Hematopoietic multipotent progenitor cell treated with erythropoietin and hydrocortisone succinate and interleukin-3 and kit ligand, for 17 days (in vitro differentiated cells): Measurements from ENCODE around the gene COX7A1.
"Not testable (repeated sequence)": the region's sequence is repeated elsewhere in the genome, so short reads cannot be mapped to it uniquely, and the experiment has no call there.

Source experiments
- DNase-seq: peaks from one replicate; pipeline ENCODE4 v3.0.0-alpha.2; 2015; ENCODE audit warnings: low spot score

Gene COX7A1

DNA sequence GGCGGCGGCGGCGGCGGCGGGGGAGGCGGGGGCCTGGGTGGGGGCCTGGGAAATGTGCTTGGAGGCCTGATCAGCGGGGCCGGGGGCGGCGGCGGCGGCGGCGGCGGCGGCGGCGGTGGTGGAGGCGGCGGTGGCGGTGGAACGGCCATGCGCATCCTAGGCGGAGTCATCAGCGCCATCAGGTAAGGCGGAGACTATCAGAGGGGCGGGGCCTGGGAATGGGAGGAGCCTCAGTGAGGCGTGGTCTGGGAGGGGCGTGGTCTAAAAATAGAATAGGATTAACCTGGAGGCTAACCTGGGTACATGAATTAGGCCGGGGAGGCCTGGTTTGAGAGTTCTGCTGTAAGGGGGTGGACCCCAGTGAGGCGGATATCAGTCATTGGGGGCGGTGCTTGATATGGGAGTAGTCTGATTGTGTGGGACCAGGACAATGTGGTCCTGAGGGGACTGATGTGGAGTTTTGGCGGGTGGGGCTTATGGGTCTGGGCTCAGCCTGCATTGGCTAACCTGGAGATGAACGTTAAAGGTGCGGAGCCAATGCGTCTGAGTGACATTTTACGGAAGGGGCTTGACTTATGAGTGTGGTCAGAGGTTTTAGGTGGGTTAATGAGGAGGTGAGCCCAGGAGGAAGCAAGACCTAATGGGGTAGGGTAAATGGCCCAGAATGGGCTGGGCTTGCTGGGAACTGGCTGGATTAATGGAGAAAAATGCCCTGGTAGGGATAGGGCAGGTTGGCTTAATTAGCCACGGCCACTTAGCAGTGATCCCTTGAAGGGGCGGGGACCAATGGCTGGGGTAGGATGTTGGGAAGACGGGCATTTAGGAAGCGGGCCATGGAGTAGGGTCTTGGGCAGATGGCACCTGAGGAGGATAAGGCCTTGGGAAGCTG, 11.0 kb downstream of the COX7A1 start:
- peak; percentile 91 for DNase-seq

DNA sequence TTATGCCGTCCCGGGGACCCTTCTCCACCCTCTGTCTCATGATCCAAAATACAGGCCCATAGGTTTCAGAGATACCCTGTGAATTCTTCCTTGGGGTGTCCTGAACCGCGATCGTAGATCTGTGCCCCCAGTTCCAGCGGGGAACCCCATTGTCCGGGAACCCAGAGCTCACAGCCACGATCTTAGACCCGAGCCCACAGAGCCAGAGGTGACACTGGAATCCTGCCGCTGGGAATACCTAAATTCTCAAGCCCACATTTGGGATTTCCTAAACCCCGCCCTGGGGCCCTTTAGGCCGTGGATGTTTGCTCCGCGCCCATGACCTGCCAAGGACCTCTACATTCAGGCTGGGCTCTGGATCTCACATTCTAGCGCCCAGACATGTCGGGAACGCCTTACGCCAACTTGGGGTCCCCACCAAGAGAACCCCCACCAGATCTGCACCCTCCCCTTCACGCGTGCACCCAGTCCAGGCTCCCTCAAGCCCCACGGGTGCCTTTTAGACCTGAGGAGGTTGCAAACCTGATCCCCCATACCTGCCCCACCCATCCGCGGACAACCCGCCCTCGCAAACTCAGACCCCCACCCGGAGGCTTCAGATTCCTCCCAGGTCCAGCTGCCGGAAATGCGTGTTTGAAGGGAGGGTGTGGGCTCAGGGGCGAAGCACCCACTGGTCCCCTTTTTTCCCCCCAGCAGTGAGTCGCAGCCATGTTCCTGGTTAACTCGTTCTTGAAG, 11.8 kb downstream of the COX7A1 start:
- DNase-seq, result peak; percentile 64

DNA sequence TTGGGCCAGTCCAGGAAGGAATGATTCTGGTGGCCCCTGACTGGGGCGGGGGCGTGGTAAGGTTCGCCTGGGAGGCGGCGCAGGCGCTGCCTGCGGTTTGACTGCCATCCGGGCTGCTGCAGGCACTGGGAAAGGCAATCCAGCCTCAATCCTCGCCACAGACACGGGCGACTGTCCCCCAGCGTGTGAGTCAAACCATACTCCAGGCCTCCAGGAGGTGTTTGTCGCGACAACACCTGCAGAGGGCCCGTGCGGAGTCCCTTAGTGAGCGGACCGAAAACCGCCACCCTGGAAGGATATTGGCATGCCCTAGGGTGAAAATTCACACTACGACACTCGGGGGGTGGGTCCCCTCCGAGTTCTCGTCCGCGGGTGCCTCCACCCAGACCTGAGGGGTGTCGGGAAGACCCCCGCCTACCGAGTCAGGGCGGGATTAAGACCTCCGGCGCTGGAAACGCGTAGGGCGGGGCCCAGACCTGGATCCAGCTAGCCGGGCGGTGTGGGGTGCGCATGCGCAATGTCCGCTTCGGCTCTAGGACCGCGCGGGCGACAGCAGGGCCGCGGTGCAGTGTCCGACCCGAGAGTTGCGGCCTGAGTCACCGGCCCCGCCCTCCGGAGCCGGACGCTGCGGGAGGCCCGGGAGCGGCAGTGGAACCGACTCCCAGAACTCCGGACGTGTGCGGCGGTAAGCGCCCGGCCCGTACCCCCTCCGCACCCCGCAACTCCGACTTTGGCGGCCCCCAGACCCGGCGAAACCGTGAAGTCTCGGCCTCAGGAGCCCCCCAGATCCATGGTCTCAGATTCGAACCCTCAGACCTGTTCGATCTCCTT, 12.6 kb downstream of the COX7A1 start, which contains the start of gene CAPNS1:
TSS of gene CAPNS1 (plus strand) at position 594 of the 831 bp plus-strand sequence. CDS start 946 bp downstream, outside the sequence.
- peak; percentile 98 for DNase-seq

DNA sequence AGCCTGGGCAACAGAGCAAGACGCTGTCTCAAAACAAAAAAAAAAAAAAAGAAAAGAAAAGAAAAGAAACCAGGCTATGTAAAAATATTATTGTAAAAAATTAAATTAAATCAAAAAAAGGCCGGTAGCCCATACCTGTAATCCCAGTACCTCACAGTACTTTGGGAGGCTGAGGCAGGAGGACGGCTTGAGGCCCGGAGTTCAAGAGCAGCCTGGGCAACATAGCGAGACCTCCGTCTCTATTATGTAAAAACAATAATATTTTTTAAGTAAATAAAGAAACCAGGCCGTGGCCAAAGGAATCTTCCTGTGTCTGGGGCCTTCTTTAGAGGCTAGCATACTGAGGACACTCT, 13.2 kb downstream of the COX7A1 start:
- DNase-seq, result no peak

DNA sequence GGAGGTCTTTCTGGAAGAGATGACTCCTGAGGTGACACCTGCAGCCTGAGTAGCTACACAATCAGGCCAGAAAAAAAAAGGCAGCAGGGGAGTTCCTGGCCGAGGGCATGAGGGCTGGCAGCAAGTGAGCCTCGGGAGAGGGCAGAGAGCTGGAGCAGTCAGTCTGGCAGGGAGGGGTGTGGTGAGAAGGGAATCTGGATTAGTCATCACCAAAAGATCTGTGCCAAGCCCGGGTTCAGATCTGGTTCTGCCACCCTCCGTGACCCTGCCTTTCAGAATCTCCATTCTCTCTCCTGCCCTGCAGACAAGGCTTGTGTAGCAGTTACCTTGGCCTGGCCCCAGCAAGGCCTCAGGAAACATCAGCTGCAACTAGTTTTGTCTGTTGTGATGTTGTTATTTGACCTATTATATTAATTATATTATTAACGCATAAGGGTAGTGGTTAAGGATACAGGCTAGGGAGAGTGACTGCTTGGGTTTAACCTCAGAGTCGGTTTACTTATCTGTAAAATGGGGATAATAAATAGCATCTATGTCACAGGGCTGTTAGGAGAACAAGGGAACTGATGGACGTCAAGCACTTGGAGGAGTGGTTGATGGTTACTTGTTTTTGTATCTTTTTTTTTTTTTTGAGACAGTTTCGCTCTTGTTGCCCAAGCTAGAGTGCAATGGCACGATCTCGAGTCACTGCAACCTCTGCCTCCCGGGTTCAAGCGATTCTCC, 15.1 kb downstream of the COX7A1 start:
- peak; percentile 70 for DNase-seq

DNA sequence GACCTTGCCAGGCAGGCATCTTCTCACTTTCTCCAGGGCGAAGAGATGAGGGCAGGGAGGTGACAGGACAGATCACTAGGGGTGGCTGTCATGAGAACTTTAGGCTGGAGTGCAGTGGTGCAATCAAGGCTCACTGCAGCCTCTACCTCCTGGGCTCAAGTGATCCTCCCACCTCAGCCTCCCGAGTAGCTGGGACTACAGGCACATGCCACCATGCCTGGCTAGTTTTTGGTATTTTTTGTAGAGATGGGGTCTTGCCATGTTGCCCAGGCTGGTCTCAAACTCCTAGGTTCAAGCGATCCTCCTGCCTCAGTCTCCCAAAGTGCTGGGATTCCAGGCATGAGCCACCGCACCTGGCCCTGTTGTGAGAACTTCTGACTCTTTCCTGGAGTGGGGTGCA, 17.4 kb downstream of the COX7A1 start:
- not testable (repeated sequence) for DNase-seq

DNA sequence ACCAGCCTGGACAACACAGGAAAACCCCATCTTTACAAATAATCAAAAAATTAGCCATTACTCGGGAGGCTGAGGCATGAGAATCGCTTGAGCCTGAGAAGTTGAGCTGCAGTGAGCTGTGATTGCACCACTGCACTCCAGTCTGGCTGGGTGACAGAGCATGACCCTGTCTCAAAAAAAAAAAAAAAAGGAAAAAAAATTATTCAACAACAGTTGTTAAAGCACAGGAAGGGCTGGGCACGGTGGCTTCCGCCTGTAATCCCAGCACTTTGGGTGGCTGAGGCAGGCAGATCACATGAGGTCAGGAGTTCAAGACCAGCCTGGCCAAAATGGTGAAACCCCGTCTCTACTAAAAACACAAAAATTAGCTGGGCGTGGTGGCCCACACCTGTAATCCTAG, 21.0 kb downstream of the COX7A1 start:
- not testable (repeated sequence) for DNase-seq

DNA sequence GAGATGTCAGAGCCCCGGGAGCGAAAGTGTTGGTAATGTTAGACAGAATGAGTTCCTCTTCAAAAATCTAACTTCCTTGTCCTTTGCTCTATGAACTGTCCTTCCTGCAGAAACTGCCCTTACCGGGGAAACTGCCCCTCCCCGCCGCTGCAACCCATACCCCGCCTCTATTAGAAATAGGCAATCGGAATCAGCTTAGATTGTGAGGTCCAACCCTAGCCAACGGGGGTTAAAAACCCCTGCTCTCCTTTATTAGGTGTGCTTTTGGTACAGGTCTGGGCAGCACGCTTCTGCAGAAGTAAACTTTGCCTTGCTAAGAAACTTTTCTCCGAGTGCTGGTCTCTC, 23.9 kb downstream of the COX7A1 start:
- no peak for DNase-seq

DNA sequence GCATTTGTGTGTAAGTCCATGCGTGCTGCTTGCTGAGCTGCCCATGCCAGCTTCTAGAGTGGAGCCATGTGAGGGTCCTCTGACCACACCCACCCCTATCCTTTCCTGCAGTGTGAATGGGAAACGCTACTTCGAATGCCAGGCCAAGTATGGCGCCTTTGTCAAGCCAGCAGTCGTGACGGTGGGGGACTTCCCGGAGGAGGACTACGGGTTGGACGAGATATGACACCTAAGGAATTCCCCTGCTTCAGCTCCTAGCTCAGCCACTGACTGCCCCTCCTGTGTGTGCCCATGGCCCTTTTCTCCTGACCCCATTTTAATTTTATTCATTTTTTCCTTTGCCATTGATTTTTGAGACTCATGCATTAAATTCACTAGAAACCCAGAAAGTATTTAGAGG, 26.7 kb downstream of the COX7A1 start:
- DNase-seq, result no peak

DNA sequence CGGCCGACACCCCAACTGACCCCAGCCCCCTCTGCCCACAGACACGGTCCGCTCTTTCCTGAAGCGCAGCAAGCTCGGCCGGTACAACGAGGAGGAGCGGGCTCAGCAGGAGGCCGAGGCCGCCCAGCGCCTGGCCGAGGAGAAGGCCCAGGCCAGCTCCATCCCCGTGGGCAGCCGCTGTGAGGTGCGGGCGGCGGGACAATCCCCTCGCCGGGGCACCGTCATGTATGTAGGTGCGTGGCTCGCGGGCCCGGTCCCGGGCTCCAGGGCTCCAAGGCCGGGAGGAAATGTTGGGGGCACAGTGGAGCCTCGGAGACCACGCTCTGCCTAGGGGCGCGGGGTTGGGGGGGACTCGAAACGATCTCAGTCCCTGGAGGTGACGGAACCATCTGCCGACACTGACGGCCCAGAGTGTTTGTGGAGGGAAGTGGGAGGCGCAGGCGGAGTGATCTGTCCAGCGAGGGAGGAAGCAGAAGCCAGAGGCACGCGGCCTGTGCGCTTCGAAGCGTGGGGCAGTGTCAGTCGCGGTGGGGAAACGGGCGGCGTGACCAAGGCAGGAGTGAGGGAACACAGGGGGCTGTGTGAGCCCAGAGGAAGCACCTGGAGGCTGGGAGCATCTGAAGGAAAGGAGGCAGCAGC, 30.6 kb downstream of the COX7A1 start:
- DNase-seq, result no peak

DNA sequence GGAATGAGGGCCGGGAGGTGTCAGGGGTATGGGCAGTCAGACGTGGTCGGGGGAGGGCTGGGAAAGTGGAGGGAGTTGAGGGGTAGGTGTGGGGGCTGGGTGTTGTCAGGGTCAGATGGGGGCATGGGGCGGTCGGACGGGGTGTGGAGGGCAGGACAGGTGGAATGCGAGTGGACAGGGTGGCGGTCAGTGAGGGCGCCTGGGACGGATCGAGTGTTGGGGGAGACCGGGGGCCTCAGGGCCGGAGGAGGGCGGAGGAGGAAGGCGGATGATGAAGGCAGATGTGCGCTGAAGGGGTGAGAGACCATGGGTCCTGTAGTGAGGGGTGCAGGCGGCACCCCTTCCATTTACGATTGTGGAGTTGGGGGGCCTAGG, 31.3 kb downstream of the COX7A1 start:
- DNase-seq, result no peak

DNA sequence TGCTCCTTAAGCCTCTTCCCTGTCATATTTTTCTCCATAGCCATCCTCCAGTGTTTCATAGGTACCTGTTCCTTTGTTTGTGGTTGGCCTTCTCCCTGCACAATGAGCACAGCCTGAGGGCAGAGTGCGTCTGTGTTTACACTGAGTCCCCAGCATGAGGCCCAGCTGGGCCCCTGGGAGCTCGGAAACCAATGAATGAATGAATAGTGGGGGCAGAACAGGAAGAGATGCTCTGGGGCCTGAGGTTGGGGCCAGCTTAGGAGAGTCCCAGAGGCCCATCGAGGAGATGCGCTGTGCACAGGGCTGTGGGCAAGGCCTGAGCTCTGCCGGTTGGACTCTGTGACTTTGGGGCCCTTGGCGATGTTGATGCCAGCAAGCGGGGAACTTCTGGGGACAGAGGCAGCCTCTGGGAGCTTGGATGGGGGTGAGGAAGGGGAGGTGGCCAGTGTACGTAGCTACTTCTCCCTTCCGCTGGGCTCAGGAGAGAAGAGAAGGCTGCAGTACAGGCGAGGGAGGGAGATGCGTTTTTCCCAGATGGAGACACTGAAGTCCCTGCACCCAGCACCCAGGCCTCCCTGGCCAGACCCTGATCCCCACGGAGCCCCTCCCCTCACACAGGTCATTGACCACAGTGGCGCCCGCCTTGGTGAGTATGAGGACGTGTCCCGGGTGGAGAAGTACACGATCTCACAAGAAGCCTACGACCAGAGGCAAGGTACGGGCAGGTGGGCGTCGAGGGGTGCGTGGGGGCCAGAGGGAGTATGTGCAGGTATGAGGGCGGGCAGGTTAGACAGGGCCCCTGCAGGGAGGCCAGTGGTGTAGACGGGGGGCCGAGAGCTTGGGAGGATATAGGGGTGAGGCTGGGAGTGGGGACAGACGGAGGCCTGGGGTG, 31.9 kb downstream of the COX7A1 start:
- no peak for DNase-seq

DNA sequence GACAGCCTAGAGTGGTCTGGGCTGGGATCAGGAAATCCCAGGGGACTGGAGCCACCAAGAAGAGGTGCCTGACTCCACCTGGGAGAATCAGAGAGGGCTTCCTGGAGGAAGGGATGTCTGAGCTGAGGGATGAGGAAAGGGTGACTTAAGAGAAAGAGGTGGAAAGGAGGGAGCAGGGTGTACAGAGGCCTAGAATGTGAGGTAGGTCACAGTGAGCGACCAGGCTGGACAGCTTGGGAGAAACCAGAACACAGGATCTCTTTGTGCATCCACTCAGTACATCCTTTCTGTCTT, 36.0 kb downstream of the COX7A1 start:
- no peak for DNase-seq

DNA sequence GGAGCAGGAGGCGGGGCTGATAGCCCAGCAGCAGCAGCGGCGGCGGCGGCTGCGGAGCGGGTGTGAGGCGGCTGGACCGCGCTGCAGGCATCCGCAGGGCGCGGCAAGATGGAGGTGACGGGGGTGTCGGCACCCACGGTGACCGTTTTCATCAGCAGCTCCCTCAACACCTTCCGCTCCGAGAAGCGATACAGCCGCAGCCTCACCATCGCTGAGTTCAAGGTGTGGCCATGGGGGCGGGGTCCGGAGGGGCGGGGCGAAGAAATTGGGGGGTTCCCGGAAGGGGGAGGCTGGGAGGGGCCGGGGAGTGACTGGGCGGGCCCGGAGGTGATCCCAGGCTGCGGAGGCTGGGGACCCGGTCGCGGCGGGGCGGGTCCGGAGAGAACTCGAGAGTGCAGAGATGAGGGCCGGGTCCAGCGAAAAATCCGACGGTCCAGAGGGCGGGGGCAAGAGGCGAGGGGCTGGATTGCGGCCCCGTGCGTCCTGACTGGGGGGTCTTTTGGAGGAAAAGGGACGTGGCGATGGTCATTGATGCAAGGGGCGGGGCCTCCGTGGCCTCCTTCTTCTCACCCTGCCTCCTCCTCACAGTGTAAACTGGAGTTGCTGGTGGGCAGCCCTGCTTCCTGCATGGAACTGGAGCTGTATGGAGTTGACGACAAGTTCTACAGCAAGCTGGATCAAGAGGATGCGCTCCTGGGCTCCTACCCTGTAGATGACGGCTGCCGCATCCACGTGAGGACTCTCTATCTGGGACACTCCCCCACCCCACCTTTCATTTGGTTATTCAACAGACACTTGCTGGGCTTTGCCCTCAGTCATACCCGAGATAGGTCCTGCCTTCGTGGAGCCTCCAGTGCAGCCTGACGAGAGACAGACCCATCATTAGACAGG, 36.5 kb downstream of the COX7A1 start, which contains the start of gene TBCB:
TSS of gene TBCB (plus strand) at position 16 of the 891 bp plus-strand sequence. CDS start at position 109, 93 bp downstream.
- no peak for DNase-seq

DNA sequence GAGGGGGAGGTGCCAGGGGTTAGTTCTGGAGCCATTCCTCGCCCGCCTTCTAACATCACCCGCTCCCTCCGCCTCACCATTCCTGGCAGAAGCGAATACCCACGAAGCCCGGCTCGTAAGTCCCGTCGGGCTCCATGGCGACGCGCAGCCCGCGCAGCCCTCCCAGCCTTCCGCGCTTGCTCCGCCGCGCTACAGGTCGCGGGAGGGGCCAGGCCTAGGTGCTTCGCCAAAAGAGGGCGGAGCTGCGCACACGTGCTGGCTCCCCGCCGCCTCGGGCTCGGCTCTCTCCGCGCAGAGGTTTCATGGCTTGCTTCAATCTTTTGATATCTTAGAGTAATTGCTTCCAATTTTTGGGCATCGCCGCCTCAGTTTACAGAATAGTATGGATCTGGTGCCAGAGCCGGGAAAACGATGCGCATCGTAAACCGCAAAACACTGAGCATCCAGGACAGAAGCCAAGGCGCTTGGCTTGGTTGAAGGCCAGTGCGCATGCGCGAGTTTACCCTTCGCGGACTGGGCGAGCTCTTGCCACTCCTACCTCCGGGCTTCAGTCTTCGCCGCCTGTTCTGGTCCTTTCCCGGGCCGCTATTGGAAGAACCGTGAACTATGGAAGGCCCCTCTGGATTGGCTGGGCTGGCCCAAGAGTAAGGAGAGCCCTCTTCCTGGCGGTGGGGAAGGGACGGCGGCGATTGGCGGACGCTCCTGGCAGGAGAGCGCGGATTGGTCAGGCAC, 37.4 kb downstream of the COX7A1 start, which contains the start of gene POLR2I:
TSS of gene POLR2I (minus strand) at position 155 of the 732 bp plus-strand sequence. CDS start at position 136, 19 bp downstream.
- DNase-seq, result peak; percentile 97

DNA sequence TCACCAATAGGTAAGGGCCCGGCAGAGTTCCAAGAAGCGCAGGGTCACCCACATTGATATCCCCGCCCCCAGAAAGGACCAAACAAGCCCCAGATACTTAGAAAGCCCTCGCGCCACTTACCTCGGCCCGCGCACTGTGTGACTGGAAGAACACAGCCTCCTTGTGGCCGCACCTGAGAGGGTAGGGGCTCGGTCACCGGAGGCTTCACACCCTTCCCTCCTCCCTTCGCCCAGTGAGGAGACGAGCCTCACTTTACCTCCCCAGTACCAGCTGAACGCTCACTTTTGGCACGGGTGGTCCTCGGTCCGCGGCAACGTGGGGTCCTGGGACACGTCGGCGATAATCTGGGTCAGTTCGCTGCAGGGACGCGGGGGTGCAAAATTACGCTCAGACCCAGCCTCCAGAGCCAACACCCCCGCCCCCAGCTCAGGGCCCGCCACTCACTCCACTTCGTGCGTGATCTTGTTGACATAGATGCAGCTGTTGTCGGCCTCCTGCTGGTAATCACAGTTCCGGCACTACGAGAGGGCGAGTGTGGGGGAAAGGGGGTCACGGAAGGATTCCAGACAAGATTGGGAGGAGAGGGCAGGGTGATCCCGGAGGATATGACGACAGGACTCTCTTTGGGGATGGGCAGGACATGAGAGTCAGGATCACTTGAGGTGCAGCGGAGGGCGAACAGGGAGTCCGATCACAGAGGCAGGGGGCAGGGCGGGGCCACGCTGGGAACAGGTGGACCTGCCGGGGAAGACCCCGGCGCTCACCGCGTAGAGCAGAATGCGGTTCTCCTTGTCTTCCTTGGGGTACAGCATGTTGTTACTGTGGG, 38.1 kb downstream of the COX7A1 start:
- no peak for DNase-seq

DNA sequence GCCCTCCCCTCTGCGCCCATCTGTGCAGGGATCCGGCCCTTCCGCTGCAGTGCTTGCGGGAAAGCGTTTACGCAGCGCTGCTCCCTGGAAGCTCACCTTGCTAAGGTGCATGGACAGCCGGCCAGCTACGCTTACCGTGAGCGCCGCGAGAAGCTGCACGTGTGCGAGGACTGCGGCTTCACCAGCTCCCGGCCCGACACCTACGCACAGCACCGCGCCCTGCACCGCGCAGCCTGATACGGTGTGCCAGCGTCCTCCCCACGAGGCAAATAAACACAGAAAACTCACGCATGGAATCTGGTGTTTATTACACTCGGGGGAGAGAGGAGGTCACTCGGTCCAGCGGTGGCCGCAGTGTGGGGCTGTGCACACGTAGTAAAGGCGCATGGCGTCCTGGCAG, 38.8 kb downstream of the COX7A1 start:
- DNase-seq, result no peak

DNA sequence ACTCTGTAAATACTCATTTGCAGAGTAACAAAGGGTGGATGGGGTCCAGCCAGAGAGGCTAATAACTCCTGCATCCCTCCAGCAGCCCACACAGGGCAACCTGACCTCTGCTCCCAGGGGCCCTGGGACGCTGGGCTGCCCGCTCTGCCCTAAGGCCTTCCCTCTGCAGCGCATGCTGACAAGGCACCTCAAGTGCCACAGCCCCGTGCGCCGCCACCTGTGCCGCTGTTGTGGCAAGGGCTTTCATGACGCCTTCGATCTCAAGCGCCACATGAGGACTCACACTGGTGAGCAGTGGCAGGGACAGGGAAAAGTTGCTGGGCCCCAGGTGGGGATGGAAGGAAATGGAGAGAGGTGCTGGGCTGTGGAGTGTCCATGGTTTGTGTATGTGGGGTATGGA, 39.6 kb downstream of the COX7A1 start:
- no peak for DNase-seq
